Measurements from ENCODE around the gene GPR39.

The GPR39 gene

GRCh38 chr2:132605236-132606180 lies 188.9 kb downstream of the GPR39 start:
- no peak for DNase-seq (ENCODE audit: low read depth)

GRCh38 chr2:132606649-132607048 lies 190.0 kb downstream of the GPR39 start:
- no peak for DNase-seq (ENCODE audit: low read depth)

GRCh38 chr2:132607426-132608090 lies 191.0 kb downstream of the GPR39 start:
- DNase-seq (ENCODE audit: low read depth): no peak

- DNase-seq (ENCODE audit: low read depth): no peak
These were observed 191.7 kb downstream of the GPR39 start for GRCh38 chr2:132608311-132608710.

- no peak for DNase-seq (ENCODE audit: low read depth)
These were observed 192.7 kb downstream of the GPR39 start for GRCh38 chr2:132609101-132609890.

- DNase-seq (ENCODE audit: low read depth): no peak
These were observed 195.1 kb downstream of the GPR39 start for GRCh38 chr2:132611719-132612118.

GRCh38 chr2:132615329-132616085 lies 198.9 kb downstream of the GPR39 start:
- no peak for DNase-seq (ENCODE audit: low read depth)

GRCh38 chr2:132617989-132618388 lies 201.4 kb downstream of the GPR39 start:
- DNase-seq (ENCODE audit: low read depth): no peak

- DNase-seq (ENCODE audit: low read depth): no peak
These were observed 202.1 kb downstream of the GPR39 start for GRCh38 chr2:132618734-132619133.

- peak; percentile 25 for DNase-seq (ENCODE audit: low read depth)
These were observed 203.5 kb downstream of the GPR39 start for GRCh38 chr2:132620115-132620514.

GRCh38 chr2:132621131-132621875 lies 204.7 kb downstream of the GPR39 start:
- no peak for DNase-seq (ENCODE audit: low read depth)

- peak; percentile 30 for DNase-seq (ENCODE audit: low read depth)
These were observed 206.7 kb downstream of the GPR39 start for GRCh38 chr2:132623096-132623839.

- DNase-seq (ENCODE audit: low read depth): peak; percentile 31
These were observed 210.9 kb downstream of the GPR39 start for GRCh38 chr2:132627536-132627935.

GRCh38 chr2:132632000-132632649 lies 215.5 kb downstream of the GPR39 start:
- peak; percentile 39 for DNase-seq (ENCODE audit: low read depth)

GRCh38 chr2:132633635-132634034 lies 217.0 kb downstream of the GPR39 start:
- no peak for DNase-seq (ENCODE audit: low read depth)

- DNase-seq (ENCODE audit: low read depth): no peak
These were observed 219.7 kb downstream of the GPR39 start for GRCh38 chr2:132636346-132636745.

- DNase-seq (ENCODE audit: low read depth): no peak
These were observed 221.9 kb downstream of the GPR39 start for GRCh38 chr2:132638313-132639040.

GRCh38 chr2:132640116-132640515 lies 223.5 kb downstream of the GPR39 start:
- no peak for DNase-seq (ENCODE audit: low read depth)

GRCh38 chr2:132641819-132642218 lies 225.2 kb downstream of the GPR39 start:
- no peak for DNase-seq (ENCODE audit: low read depth)
